Measurements from ENCODE around the gene TTC23L. TPM values are rescaled to one million over a fixed set of nuclear protein-coding genes. Genes with fewer than 3 reads are reported as not detected.

TTC23L gene
- total RNA-seq, 2 donors from 2014 or later: 0.35 TPM; not detected in 1

DNA sequence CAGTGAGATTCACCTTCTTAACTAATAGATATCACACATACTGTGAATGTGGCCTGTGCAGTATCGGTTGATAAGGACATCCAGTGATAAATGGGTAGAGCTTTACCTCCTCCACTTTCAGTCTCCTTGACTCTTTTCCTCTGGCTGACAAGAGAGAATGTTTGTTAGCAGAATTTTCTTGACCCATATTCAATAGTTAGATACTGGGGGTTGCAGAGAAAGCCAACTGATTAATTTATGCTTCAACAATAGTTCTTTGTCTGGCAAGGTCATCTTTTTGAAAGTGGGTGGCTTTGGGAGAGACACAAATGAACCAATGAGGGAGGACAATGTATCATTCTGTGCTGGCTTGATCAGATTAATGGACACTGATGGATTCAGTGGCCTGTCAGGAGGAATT is 30.3 kb downstream of the TTC23L start:
- no peaks in the 10 kb centered on the region for H3K36me3 ChIP-seq
- intact Hi-C loops (cut with DNase I): no loop called here
- no peak overlapping the region for H3K9ac ChIP-seq (ENCODE audit: low read depth in 2 of 2, low read length in 2 of 2)
- no peak for DNase-seq
- TF ChIP-seq, protein P1, sequence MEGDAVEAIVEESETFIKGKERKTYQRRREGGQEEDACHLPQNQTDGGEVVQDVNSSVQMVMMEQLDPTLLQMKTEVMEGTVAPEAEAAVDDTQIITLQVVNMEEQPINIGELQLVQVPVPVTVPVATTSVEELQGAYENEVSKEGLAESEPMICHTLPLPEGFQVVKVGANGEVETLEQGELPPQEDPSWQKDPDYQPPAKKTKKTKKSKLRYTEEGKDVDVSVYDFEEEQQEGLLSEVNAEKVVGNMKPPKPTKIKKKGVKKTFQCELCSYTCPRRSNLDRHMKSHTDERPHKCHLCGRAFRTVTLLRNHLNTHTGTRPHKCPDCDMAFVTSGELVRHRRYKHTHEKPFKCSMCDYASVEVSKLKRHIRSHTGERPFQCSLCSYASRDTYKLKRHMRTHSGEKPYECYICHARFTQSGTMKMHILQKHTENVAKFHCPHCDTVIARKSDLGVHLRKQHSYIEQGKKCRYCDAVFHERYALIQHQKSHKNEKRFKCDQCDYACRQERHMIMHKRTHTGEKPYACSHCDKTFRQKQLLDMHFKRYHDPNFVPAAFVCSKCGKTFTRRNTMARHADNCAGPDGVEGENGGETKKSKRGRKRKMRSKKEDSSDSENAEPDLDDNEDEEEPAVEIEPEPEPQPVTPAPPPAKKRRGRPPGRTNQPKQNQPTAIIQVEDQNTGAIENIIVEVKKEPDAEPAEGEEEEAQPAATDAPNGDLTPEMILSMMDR (IDR thresholded peaks at IDR 0.05): no peak
- no peaks in the 10 kb centered on the region for H3K9me3 ChIP-seq
- no peaks in the 10 kb centered on the region for H3K4me1 ChIP-seq
- no peak overlapping the region for H3K4me3 ChIP-seq
- H3K27me3 ChIP-seq: no peaks in the 10 kb centered on the region
- no peak overlapping the region for H3K27ac ChIP-seq

DNA sequence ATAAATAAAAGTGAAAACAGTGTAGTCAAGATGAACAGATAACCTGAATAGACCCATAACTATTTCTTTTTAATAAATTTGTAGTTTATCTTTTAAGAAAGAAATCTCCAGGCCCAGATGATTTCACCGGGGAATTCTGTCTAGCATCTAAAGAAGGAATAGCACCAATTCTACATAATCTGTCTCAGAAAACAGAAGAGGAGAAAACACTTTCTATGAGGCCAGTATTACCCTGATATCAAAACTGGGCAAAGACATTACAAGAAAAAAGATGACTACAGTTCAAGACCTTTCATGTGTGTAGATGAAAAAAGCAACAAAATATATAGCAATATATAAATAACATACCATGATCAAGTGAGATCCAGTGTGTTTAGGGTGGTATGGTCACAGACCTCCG is 31.4 kb downstream of the TTC23L start:
- Histone ChIP-seq H3K4me3 (no peak overlapping the region), H3K4me1 (no peaks in the 10 kb centered on the region), H3K36me3 (no peaks in the 10 kb centered on the region), H3K9ac (ENCODE audit: low read depth in 2 of 2, low read length in 2 of 2) (no peak overlapping the region), H3K27me3 (no peaks in the 10 kb centered on the region), H3K27ac (no peak overlapping the region), H3K9me3 (no peaks in the 10 kb centered on the region)
- intact Hi-C loops (cut with DNase I): no loop called here
- TF ChIP-seq, protein P1 (IDR thresholded peaks at IDR 0.05): no peak
- DNase-seq: no peak

DNA sequence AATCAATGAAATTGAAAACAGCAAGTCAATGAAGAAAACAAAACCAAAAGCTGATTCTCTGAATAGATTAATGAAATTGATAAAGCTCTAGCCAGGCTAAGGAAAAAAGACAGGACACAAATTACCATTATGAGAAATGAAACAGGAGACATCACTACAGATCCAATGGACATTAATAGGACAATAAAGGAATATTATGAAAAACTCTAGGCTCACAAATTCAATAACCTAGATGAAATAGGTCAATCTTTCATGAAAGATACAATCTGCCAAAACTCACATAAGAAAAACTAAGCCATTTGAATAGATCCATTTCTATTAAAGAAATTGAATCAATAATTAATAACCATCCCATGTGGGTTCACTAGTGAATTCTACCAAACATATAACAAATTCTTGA is 37.3 kb downstream of the TTC23L start:
- Histone ChIP-seq H3K27ac (no peak overlapping the region), H3K9me3 (no peaks in the 10 kb centered on the region), H3K4me1 (no peaks in the 10 kb centered on the region), H3K27me3 (no peaks in the 10 kb centered on the region), H3K36me3 (no peaks in the 10 kb centered on the region), H3K9ac (ENCODE audit: low read depth in 2 of 2, low read length in 2 of 2) (no peak overlapping the region), H3K4me3 (no peak overlapping the region)
- intact Hi-C loops (cut with DNase I): no loop called here
- TF ChIP-seq, protein P1 (IDR thresholded peaks at IDR 0.05): no peak
- DNase-seq: no peak

DNA sequence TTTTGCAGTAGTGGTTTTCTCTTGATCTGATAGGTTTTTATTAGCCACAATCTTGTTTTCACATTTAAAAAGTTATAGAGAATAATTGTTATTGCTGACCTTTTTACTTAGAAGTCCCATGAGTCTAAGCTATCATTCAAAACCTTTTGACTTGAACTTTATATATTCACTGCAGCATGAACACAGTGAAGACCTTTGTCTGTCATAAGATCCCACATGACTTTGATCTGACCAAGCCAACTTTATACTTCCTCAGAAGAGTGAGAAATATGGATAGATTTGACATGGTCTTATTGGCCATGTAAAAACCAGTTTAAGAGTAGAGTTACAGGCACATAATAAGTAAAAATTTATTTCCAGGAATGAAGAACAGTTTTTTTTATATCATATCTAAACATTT is 42.3 kb downstream of the TTC23L start:
- no peak for DNase-seq

DNA sequence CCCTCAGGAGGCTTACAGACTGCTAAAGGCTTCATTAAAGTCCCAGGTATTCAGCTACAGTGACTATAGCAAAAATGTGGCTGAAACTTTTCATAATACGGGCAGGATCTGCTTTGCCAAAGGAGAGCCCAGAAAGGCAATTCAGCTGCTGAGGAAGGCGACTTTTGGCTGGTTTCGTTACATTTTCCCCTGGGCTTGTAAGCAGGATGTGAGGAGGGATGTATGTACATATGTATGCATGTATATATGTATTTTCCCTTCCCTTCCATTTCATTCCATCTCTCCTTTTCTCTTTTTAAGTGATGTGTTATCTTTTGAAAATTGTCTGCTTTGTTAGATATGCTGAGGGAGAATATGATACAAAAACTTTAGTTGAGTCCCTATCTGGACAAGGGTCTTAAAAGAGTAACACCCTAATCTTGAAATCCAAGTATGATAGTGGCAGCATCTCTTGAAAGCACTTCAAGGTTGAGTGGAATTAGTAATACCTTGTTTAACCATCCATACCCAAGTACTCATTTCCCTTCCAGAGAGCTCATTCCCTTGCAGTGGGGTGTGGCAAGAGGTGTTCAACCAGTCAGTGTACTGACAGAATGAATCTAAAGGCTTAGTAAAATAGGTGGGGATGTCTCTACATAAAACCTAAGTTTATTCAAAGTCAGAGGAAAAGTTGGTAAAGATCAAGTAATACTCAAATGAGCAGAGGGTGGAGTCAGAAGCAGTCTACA is 47.6 kb downstream of the TTC23L start:
- Histone ChIP-seq H3K4me3 (no peak overlapping the region), H3K9me3 (no peaks in the 10 kb centered on the region), H3K27ac (no peak overlapping the region), H3K9ac (ENCODE audit: low read depth in 2 of 2, low read length in 2 of 2) (no peak overlapping the region), H3K4me1 (no peaks in the 10 kb centered on the region), H3K36me3 (no peaks in the 10 kb centered on the region), H3K27me3 (no peaks in the 10 kb centered on the region)
- TF ChIP-seq, protein P1 (IDR thresholded peaks at IDR 0.05): no peak
- intact Hi-C loops (cut with DNase I): no loop called here
- DNase-seq: no peak

More for the DNA sequence above, 42.3 kb downstream of the TTC23L start:
- no peaks in the 10 kb centered on the region for H3K9me3 ChIP-seq
- H3K36me3 ChIP-seq: no peaks in the 10 kb centered on the region
- no peaks in the 10 kb centered on the region for H3K27me3 ChIP-seq
- TF ChIP-seq, protein P1 (IDR thresholded peaks at IDR 0.05): no peak
- H3K4me3 ChIP-seq: no peak overlapping the region
- no peak overlapping the region for H3K27ac ChIP-seq
- no peaks in the 10 kb centered on the region for H3K4me1 ChIP-seq
- H3K9ac ChIP-seq (ENCODE audit: low read depth in 2 of 2, low read length in 2 of 2): no peak overlapping the region
- intact Hi-C loops (cut with DNase I): no loop called here
